ENCODE measurements around the gene CRY2.
"Not testable (repeated sequence)": the region's sequence is repeated elsewhere in the genome, so short reads cannot be mapped to it uniquely, and the experiment has no call there.

The CRY2 gene

GRCh38 chr11:45811571-45812290 is 35.5 kb upstream of the CRY2 start:
- no peak for DNase-seq (ENCODE audit: low spot score)

GRCh38 chr11:45812581-45813548 is 34.4 kb upstream of the CRY2 start:
- no peak for DNase-seq (ENCODE audit: low spot score)

DNA sequence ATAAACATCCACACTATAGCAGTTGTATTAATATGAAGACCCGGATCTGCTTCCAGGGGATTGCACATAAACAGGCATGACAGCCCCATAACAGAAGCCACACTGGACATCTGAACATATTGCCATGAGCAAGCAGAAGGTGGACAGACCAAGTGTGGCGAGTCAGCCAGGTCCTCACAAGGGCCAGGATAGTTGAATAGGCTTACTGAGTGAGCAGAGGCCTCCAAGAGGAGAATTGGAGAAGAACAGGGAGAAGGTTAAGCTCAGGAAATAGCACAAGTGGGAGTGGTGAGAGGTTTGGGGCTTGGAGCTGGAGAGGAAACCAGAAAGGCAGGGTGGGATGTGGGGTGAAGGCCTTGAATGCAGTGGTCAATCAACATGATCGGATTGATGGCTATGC is 31.5 kb upstream of the CRY2 start:
- peak; percentile 24 for DNase-seq (ENCODE audit: low spot score)

DNA sequence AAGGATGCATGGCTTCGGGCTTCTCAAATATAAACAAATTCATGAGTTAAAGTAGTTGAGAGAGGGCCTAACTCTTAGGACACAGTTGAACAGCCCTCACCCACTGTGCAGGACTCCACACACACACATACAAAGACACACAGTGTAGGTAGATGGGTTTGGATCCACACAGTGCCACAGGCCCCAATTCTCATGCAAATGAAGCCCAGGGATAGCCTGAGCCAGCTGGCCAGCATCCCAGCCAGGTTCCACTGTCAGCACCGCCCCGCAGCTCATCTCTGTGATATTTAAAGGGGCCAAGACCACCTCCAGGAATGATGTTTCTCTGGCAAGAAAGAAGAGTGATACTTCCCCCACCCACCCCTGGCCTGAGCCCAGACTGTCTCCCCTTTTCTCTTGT is 30.7 kb upstream of the CRY2 start:
- no peak for DNase-seq (ENCODE audit: low spot score)

DNA sequence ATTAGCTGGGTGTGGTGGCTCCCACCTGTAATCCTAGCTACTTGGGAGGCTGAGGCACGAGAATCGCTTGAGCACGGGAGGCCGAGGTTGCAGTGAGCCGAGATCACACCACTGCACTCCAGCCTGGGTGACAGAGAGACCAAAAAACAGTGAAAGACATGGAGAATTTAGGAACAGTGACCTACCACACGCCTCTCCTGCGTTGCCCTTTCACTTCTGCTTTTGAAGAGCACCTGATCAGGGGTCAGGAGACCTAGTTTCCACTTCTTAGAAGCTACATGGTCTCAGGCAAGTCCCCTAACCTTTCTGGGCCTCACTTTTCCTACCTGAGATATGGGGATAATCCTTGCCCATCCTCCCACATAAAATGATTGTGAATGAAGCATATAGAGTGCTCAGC is 30.1 kb upstream of the CRY2 start:
- no peak for DNase-seq (ENCODE audit: low spot score)

GRCh38 chr11:45818961-45819605 is 28.2 kb upstream of the CRY2 start:
- no peak for DNase-seq (ENCODE audit: low spot score)

GRCh38 chr11:45820211-45820857 is 26.9 kb upstream of the CRY2 start:
- DNase-seq (ENCODE audit: low spot score), result no peak

- not testable (repeated sequence) for DNase-seq (ENCODE audit: low spot score)
These were observed 20.8 kb upstream of the CRY2 start for GRCh38 chr11:45826492-45826891.

DNA sequence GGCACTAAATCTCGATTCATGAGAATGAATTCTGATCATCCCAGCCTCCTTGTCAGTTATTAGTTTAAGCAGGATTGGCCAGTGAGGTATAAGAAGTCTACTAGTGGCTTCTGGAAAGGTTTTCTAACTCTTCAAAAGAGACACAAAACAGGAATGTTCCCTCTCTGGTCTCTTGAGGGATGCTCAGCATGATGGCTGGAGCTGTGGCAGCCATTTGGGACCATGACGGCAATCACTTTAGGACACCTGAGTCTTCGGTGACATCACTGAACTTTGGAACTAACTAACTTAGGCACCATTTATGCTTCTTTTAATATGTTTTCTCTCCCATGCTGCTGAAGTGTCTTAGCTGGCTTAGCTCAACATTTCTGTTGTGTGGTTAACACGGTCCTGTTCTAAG is 20.2 kb upstream of the CRY2 start:
- no peak for DNase-seq (ENCODE audit: low spot score)

GRCh38 chr11:45828996-45829395 is 18.3 kb upstream of the CRY2 start:
- DNase-seq (ENCODE audit: low spot score), result no peak

DNA sequence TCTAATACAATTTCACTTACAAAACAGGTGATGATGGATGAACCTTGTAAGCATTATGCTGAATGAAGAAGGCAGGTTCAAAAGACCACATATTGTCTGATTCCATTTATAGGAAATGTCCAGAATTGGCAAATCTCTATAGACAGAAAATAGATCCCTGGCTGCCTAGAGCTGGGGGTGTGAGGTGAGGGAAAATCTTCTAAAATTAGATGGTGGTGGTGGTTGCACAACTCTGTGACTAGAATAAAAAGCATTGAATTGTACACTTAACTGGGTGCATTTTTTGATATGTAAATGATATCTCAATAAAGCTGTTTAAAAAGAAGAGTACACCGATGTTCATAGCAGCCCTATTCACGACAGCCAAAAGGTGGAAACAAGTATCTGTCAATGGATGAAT is 16.7 kb upstream of the CRY2 start:
- DNase-seq (ENCODE audit: low spot score), result no peak

DNA sequence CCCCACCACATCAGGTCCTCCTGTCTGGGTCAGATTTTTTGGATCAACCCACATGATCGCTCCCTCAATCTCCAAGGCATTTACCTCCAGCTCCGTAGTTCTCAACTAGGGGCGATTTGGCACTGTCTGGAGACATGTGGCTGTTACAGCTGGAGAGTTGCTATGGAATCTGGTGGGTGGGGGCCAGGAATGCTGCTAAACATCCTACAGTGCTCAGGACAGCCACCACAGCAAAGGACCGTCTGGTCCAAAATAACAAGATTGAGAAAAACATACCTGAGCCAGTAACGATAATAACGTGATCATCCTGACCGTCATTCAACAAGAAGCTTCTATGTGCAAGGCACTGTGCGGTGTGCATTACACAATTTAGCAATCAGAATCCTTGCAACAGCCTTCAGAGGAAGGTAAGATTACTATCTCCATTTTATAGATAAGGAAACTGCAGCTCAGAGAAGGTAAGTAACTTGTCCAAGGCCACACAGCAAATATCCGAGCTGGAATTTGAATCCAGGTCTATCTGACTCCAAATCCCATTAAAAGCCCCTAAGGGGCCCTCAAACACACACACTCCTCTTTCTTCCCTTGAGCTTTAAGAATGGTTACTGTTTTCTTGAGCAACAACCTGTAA is 14.3 kb upstream of the CRY2 start:
- DNase-seq (ENCODE audit: low spot score), result no peak

- DNase-seq (ENCODE audit: low spot score), result no peak
These were observed 13.5 kb upstream of the CRY2 start for GRCh38 chr11:45833761-45834160.

DNA sequence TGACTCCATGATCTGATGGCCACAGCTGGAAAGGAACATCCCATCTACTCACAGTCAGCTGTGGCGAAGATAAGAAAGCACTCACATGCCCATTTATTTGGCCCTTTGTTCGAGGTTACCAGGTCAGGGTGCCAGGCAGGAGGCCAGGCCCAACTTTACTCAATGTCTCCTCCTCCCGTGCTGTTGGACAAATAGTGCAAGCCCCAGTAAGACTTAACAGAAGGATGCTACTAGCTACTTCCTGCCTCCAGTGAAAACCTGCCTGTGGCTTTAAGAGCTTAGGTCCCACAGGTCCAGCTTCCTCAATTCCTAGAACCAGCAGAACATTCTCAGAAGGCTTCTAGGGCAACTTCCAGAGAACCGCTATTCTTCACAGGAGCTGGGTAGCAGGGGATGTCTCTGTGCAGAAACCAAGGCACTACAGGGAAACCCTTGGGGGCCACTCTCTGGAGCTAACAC is 12.9 kb upstream of the CRY2 start:
- no peak for DNase-seq (ENCODE audit: low spot score)

GRCh38 chr11:45839204-45839603 is 8.1 kb upstream of the CRY2 start:
- no peak for DNase-seq (ENCODE audit: low spot score)

- DNase-seq (ENCODE audit: low spot score), result not testable (repeated sequence)
These were observed 7.0 kb upstream of the CRY2 start for GRCh38 chr11:45840251-45840650.

DNA sequence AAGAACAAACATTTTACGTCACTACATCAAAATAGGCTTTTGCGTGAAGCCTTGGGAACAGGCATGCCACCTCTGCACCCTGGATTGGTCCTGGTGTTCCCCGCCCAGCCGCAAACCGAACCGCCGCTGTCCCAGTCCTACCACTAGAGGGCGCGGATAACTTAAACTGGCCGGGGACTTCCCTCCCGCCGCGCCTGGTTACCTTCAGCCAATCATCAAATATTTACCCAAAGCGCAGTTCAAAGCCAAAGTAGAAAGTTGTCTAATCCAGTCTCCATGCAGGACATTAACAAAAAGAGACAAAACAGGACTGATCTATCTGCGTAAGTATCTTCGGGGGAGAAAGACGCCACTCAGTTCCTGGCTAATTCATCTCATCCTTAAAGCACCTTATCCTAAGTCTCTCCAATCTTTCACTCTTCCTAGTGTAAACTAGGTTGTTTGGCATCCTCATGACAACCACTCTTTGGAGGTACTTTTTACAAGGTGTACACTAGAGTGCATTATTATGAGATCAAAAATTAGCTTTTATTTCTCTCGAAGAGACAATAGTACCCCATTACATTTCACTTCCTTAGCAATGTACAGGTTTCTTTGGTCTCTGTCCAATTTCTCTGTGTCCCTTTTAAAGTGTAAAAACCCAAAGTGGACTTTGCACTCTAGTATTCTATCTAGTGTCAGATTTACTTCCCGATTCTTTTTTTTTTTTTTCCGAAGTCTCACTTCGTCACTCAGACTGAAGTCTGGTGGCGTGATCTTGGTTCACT is 3.9 kb upstream of the CRY2 start:
- DNase-seq (ENCODE audit: low spot score), result peak; percentile 91

GRCh38 chr11:45844822-45845578 is 2.3 kb upstream of the CRY2 start:
- no peak for DNase-seq (ENCODE audit: low spot score)

- no peak for DNase-seq (ENCODE audit: low spot score)
These were observed 1.1 kb upstream of the CRY2 start for GRCh38 chr11:45846174-45846675.

- DNase-seq (ENCODE audit: low spot score), result peak; percentile 61
These were observed 639 bp downstream of the CRY2 start for GRCh38 chr11:45847911-45848316.

Data from GM03348 (cell line).